Measurements from ENCODE around the gene ATP7B. TPM values are rescaled to one million over a fixed set of nuclear protein-coding genes. Genes with fewer than 3 reads are reported as not detected.

The ATP7B gene
- total RNA-seq, 2 donors from 2014 or later, result 4.3 to 6.5 TPM

- no peaks in the 10 kb centered on the region for H3K9me3 ChIP-seq
- H3K4me3 ChIP-seq, result no peak overlapping the region
- no peak for DNase-seq (ENCODE audit: low spot score)
- H3K36me3 ChIP-seq, result no peaks in the 10 kb centered on the region
- no peak for TF ChIP-seq CTCF (IDR thresholded peaks at IDR 0.05)
- no peaks in the 10 kb centered on the region for H3K4me1 ChIP-seq
- no peaks in the 10 kb centered on the region for H3K27me3 ChIP-seq
- no peak overlapping the region for H3K27ac ChIP-seq
Measured at GRCh38 chr13:51920267-51920666, 91.0 kb downstream of the ATP7B start.

GRCh38 chr13:51919531-51919930 lies 91.7 kb downstream of the ATP7B start:
- no peak overlapping the region for H3K27ac ChIP-seq
- no peaks in the 10 kb centered on the region for H3K4me1 ChIP-seq
- H3K27me3 ChIP-seq, result no peaks in the 10 kb centered on the region
- no peak for TF ChIP-seq CTCF (IDR thresholded peaks at IDR 0.05)
- DNase-seq (ENCODE audit: low spot score), result no peak
- no peaks in the 10 kb centered on the region for H3K9me3 ChIP-seq
- no peak overlapping the region for H3K4me3 ChIP-seq
- no peaks in the 10 kb centered on the region for H3K36me3 ChIP-seq

- Histone ChIP-seq H3K4me1 (peaks cover 0 to 6% of the 10 kb centered on the region in 2 donors), H3K9me3 (no peaks in the 10 kb centered on the region), H3K36me3 (no peaks in the 10 kb centered on the region), H3K27ac (no peak overlapping the region), H3K4me3 (no peak overlapping the region), H3K27me3 (no peaks in the 10 kb centered on the region)
- DNase-seq (ENCODE audit: low spot score), result no peak
- no peak for TF ChIP-seq CTCF (IDR thresholded peaks at IDR 0.05)
Measured at GRCh38 chr13:51916962-51917361, 94.3 kb downstream of the ATP7B start.

- H3K27me3 ChIP-seq, result no peaks in the 10 kb centered on the region
- H3K9me3 ChIP-seq, result no peaks in the 10 kb centered on the region
- H3K4me3 ChIP-seq, result no peak overlapping the region
- H3K36me3 ChIP-seq, result no peaks in the 10 kb centered on the region
- TF ChIP-seq CTCF (IDR thresholded peaks at IDR 0.05), result no peak
- peaks cover 0 to 6% of the 10 kb centered on the region in 2 donors for H3K4me1 ChIP-seq
- DNase-seq (ENCODE audit: low spot score), result no peak
- H3K27ac ChIP-seq, result no peak overlapping the region
Measured at GRCh38 chr13:51916051-51916818, 95.0 kb downstream of the ATP7B start.

GRCh38 chr13:51914137-51914493 lies 97.1 kb downstream of the ATP7B start:
- Histone ChIP-seq H3K4me1 (peaks cover 0 to 6% of the 10 kb centered on the region in 2 donors), H3K27me3 (no peaks in the 10 kb centered on the region), H3K27ac (no peak overlapping the region), H3K36me3 (no peaks in the 10 kb centered on the region), H3K9me3 (no peaks in the 10 kb centered on the region), H3K4me3 (no peak overlapping the region)
- no peak for DNase-seq (ENCODE audit: low spot score)
- TF ChIP-seq CTCF (IDR thresholded peaks at IDR 0.05), result no peak

All from right atrium auricular region (tissue), 2 donors.